NB4 (cell line): ENCODE measurements around the gene KRT15.

Experiments
- POLR2A ChIP-seq: IDR thresholded peaks from 2 replicates; pipeline ENCODE4 v1.6.1; 2011; ENCODE audit warnings: mild to moderate bottlenecking; ENCODE audit not compliant: insufficient read length; ENCODE audit errors: extremely low read depth
- TF ChIP-seq, protein P1 (sequence below): IDR thresholded peaks from one replicate; pipeline ENCODE4 v1.5.1; 2012; ENCODE audit warnings: low read depth, low read length

DNA sequence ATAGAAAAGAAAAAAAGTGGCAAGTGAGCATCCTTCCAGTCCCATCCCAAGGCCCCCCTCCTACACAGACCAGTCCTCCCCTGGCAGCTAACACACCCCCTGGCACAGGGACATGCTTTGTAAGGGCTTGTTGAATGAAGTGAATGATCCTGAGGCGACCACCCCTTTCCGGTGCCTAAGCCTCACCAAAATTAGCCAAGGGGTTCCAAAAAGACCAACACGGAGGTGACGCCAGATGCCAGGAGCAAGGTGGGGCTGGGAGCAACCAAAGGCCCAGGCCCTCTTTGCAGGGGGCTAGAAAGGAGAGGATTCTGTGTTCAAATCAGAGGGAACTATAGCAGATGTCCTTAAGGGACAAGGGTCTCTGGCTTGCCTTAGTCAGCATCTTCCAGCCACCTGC, 43.3 kb downstream of the KRT15 start:
- TF ChIP-seq POLR2A: no peak
- TF ChIP-seq, protein P1, sequence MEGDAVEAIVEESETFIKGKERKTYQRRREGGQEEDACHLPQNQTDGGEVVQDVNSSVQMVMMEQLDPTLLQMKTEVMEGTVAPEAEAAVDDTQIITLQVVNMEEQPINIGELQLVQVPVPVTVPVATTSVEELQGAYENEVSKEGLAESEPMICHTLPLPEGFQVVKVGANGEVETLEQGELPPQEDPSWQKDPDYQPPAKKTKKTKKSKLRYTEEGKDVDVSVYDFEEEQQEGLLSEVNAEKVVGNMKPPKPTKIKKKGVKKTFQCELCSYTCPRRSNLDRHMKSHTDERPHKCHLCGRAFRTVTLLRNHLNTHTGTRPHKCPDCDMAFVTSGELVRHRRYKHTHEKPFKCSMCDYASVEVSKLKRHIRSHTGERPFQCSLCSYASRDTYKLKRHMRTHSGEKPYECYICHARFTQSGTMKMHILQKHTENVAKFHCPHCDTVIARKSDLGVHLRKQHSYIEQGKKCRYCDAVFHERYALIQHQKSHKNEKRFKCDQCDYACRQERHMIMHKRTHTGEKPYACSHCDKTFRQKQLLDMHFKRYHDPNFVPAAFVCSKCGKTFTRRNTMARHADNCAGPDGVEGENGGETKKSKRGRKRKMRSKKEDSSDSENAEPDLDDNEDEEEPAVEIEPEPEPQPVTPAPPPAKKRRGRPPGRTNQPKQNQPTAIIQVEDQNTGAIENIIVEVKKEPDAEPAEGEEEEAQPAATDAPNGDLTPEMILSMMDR: no peak
